Activated CD4-positive, alpha-beta T cell treated with anti-CD3 and anti-CD28 coated beads, Interleukin-2, amount 50 U/mL, for 1 hour (primary cell): ENCODE data around the gene UTF1.
A peak's percentile ranks its signal among the peaks of the same experiment; 100 is the strongest.

Source experiments
- DNase-seq: peaks from one replicate; pipeline ENCODE4 v3.0.0-alpha.2; 2020

Gene UTF1

GRCh38 chr10:133267829-133268228 is 37.8 kb downstream of the UTF1 start:
- DNase-seq = no peak

- no peak for DNase-seq
Observed at GRCh38 chr10:133268532-133268931, 38.5 kb downstream of the UTF1 start.

- no peak for DNase-seq
Observed at GRCh38 chr10:133269367-133269766, 39.4 kb downstream of the UTF1 start.

GRCh38 chr10:133270204-133270603 is 40.2 kb downstream of the UTF1 start:
- no peak for DNase-seq

- no peak for DNase-seq
Observed at GRCh38 chr10:133270773-133271297, 40.8 kb downstream of the UTF1 start.

- DNase-seq = no peak
Observed at GRCh38 chr10:133271521-133272300, 41.7 kb downstream of the UTF1 start.

- DNase-seq = no peak
Observed at GRCh38 chr10:133272301-133272963, 42.4 kb downstream of the UTF1 start.

- no peak for DNase-seq
Observed at GRCh38 chr10:133272964-133273420, 43.0 kb downstream of the UTF1 start.

GRCh38 chr10:133273534-133274143 is 43.6 kb downstream of the UTF1 start:
- DNase-seq = no peak

- peak; percentile 81 for DNase-seq
Observed at GRCh38 chr10:133274751-133275683, 45.0 kb downstream of the UTF1 start.

- peak; percentile 50 for DNase-seq
Observed at GRCh38 chr10:133275684-133276092, 45.7 kb downstream of the UTF1 start.

- no peak for DNase-seq
Observed at GRCh38 chr10:133276100-133276434, 46.0 kb downstream of the UTF1 start.

GRCh38 chr10:133276435-133277201 is 46.6 kb downstream of the UTF1 start, which contains the start of gene ADAM8:
ADAM8 (minus strand) TSS chr10:133276868; CDS start chr10:133276817, 51 bp downstream.
- peak; percentile 71 for DNase-seq

- DNase-seq = no peak
Observed at GRCh38 chr10:133277277-133277992, 47.4 kb downstream of the UTF1 start.

- peak; percentile 13 for DNase-seq
Observed at GRCh38 chr10:133277993-133278576, 48.1 kb downstream of the UTF1 start.

GRCh38 chr10:133278577-133279265 is 48.7 kb downstream of the UTF1 start:
- peak; percentile 62 for DNase-seq

- no peak for DNase-seq
Observed at GRCh38 chr10:133279326-133280226, 49.6 kb downstream of the UTF1 start.

GRCh38 chr10:133280391-133281059 is 50.5 kb downstream of the UTF1 start:
- no peak for DNase-seq
